ENCODE results near the gene RICTOR.

DNA sequence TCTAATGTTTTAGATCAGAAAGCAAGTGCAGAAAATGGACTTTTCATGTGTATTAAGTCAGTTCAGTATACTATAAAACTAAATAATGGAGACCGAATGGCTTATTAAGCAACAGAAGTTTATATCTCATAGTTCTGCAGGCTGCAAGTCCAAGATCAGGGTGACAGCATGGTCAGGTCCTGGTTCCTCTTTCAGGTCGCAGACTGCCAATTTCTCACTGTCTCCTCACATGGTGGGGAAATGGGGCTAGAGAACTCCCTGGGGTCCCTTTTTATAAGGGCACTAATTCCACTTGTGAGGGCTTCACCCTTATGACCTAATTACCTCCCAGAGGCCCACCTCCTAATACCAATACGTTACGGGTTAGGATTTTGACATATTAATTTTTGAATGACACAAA is 48.7 kb downstream of the RICTOR start:
- TF ChIP-seq CTCF (IDR thresholded peaks at IDR 0.05; ENCODE audit: low read depth, low read length), result no peak
- no peak for TF ChIP-seq EZH2phosphoT487 (IDR thresholded peaks at IDR 0.05; ENCODE audit: low read depth)

Data from OCI-LY3 (cell line).